B cell (primary cell): Measurements from ENCODE around the gene UTS2R. TPM values are rescaled to one million over a fixed set of nuclear protein-coding genes. Genes with fewer than 3 reads are reported as not detected.

Experiments used
- ATAC-seq: fragments of 200-7000 bp; cut with Tn5 transposase; one replicate; pipeline ENCODE4 v1.10.0; 2021; ENCODE audit warnings: low read depth, mild to moderate bottlenecking, moderate number of reproducible peaks, moderate library complexity
- CTCF ChIA-PET: fragments of 350-600 bp; sonication (Branson Sonifier 250); formaldehyde crosslinking; loops from one replicate; lab custom pipeline; 2021; ENCODE audit warnings: antibody characterized with exemption, inconsistent platforms; lab: Charles Lee
- POLR2A ChIA-PET: fragments of 350-600 bp; sonication (Branson Sonifier 250); formaldehyde crosslinking; loops from one replicate; lab custom pipeline; 2021; ENCODE audit warnings: antibody characterized with exemption; lab: Charles Lee
- DNase-seq: peaks from one replicate; pipeline ENCODE4 v3.0.0; 2013
- H2AFZ ChIP-seq: 2 replicates; pipeline ENCODE4 v1.6.1; 2012; ENCODE audit warnings: mild to moderate bottlenecking, low read depth, low read length; ENCODE audit not compliant: insufficient read depth, poor library complexity, severe bottlenecking
- H3K27ac ChIP-seq, 2 donors: 1 replicate in 1 of 2; 2 replicates in 1 of 2; pipeline ENCODE4 v1.5.1; 2012 to 2013; ENCODE audit warnings: low read length in 2 of 2, mild to moderate bottlenecking in 2 of 2, moderate library complexity in 1 of 2
- H3K27me3 ChIP-seq, 4 experiments: fragments of 200-600 bp in 1 of 4; sonication (generic) in 1 of 4; replicated peaks in 1 of 4; 1 replicate in 2 of 4; 2 replicates in 2 of 4; pipeline versions ENCODE4 v1.6.1 to v1.7.0; 2013 to 2016; ENCODE audit warnings: low read length in 3 of 4, mild to moderate bottlenecking in 2 of 4, mixed read lengths in 1 of 4, moderate library complexity in 1 of 4; ENCODE audit not compliant: insufficient read depth in 4 of 4, control insufficient read depth in 3 of 4; ENCODE audit errors: control extremely low read depth in 1 of 4
- H3K36me3 ChIP-seq, 2 experiments: replicated peaks in 1 of 2; 1 replicate in 1 of 2; 2 replicates in 1 of 2; pipeline versions ENCODE4 v1.6.1 to v1.7.1; 2013; ENCODE audit warnings: low read length in 1 of 2; ENCODE audit not compliant: insufficient read depth in 2 of 2, control insufficient read depth in 1 of 2; ENCODE audit errors: control extremely low read depth in 1 of 2, extremely low read depth in 1 of 2
- H3K4me1 ChIP-seq, 2 donors: fragments of 200-600 bp in 1 of 2; sonication (generic) in 1 of 2; 1 replicate in 1 of 2; 2 replicates in 1 of 2; pipeline versions ENCODE4 v1.5.1 to v1.6.1; 2013 to 2017; ENCODE audit warnings: low read length in 2 of 2; ENCODE audit not compliant: control insufficient read depth in 2 of 2, insufficient read depth in 2 of 2
- H3K4me2 ChIP-seq: replicated peaks from 2 replicates; pipeline ENCODE3; 2012; ENCODE audit warnings: mild to moderate bottlenecking, low read depth, low read length; ENCODE audit not compliant: poor library complexity, severe bottlenecking
- H3K4me3 ChIP-seq, 5 experiments: fragments of 200-600 bp in 1 of 5; sonication (generic) in 1 of 5; 1 replicate in 3 of 5; 2 replicates in 2 of 5; pipeline versions ENCODE4 v1.5.1 to v1.7.0; 2011 to 2016; ENCODE audit warnings: low read length in 4 of 5, mild to moderate bottlenecking in 4 of 5, low read depth in 2 of 5, control low read depth in 1 of 5, moderate library complexity in 1 of 5; ENCODE audit not compliant: insufficient read depth in 1 of 5; ENCODE audit errors: control extremely low read depth in 1 of 5, extremely low read depth in 1 of 5
- H3K79me2 ChIP-seq: fragments of 200-600 bp; sonication (generic); one replicate; pipeline ENCODE4 v1.6.0; 2016; ENCODE audit warnings: low read length; ENCODE audit not compliant: control insufficient read depth, insufficient read depth
- H3K9ac ChIP-seq: fragments of 200-600 bp; sonication (generic); 2 replicates; pipeline ENCODE4 v1.6.1; 2017; ENCODE audit warnings: mild to moderate bottlenecking, low read length, moderate library complexity
- H3K9me3 ChIP-seq, 3 donors: one replicate each; pipeline versions ENCODE4 v1.6.1 to v1.7.1; 2013; ENCODE audit warnings: low read length in 2 of 3; ENCODE audit not compliant: control insufficient read depth in 2 of 3, insufficient read depth in 1 of 3; ENCODE audit errors: control extremely low read depth in 1 of 3
- H4K20me1 ChIP-seq: 2 replicates; pipeline ENCODE4 v1.6.0; 2012; ENCODE audit warnings: mild to moderate bottlenecking, low read length; ENCODE audit not compliant: insufficient read depth, control insufficient read depth, poor library complexity, severe bottlenecking
- H3K27ac Mint-ChIP-seq: one replicate; pipeline ENCODE4 v1.8.0; 2021; ENCODE audit warnings: mixed read lengths
- H3K27me3 Mint-ChIP-seq: one replicate; pipeline ENCODE4 v1.8.0; 2021; ENCODE audit warnings: mixed read lengths
- H3K4me1 Mint-ChIP-seq: one replicate; pipeline ENCODE4 v1.8.0; 2021; ENCODE audit warnings: mixed read lengths
- H3K4me3 Mint-ChIP-seq: one replicate; pipeline ENCODE4 v1.8.0; 2021; ENCODE audit warnings: mixed read lengths
- H3K9me3 Mint-ChIP-seq: one replicate; pipeline ENCODE4 v1.8.0; 2022; ENCODE audit warnings: mixed read lengths; ENCODE audit not compliant: insufficient read depth
- EZH2 ChIP-seq: IDR thresholded peaks from 2 replicates; pipeline ENCODE4 v1.6.1; 2012; ENCODE audit warnings: borderline replicate concordance, low read depth, mild to moderate bottlenecking, moderate library complexity, low read length; ENCODE audit not compliant: insufficient read depth, poor library complexity, severe bottlenecking
- WGBS: methylation state at CpG from one replicate; pipeline ENCODE4 v1.1.5; 2013; ENCODE audit warnings: missing lambda C conversion rate; ENCODE audit not compliant: insufficient coverage; 5-methylcytosine and 5-hydroxymethylcytosine counted together
- intact Hi-C: fragments of 100-400 bp; cut with micrococcal nuclease; formaldehyde crosslinking; loops from one replicate; pipeline ENCODE4 v1.10.0; 2022
- polyA plus RNA-seq: library from polyadenylated mRNA; depleted of rRNA; stranded (reverse); fragments of >200 nt; gene quantifications from 2 replicates; pipeline ENCODE4 v1.2.3, GENCODE V29; 2012
- total RNA-seq, 2 donors: library from RNA; stranded (reverse); fragments of 120-200 nt in 1 of 2; gene quantifications; 1 replicate in 1 of 2; 2 replicates in 1 of 2; pipeline versions ENCODE4 v1.2.3 to v1.2.4, GENCODE V29; 2013 to 2022
- TF ChIP-seq, protein P1 (sequence below): fragments of 200-600 bp; IDR thresholded peaks from one replicate; pipeline ENCODE4 v1.8.0; 2022; ENCODE audit warnings: antibody characterized with exemption, mild to moderate bottlenecking

The UTS2R gene
- total and polyA plus RNA-seq, 2 donors (not counting 1 experiment from before 2014, with no cell fraction given), result 0.86 TPM; not detected in 1

- Histone ChIP-seq H3K27me3 (peaks cover 0 to 70% (median 24%) of the 10 kb centered on the region in 4 experiments), H3K9ac (no peak overlapping the region), H3K4me1 (peaks cover 14 to 22% of the 10 kb centered on the region in 2 donors), H2AFZ (no peak overlapping the region), H3K27ac (no peak overlapping the region), H4K20me1 (no peaks in the 10 kb centered on the region), H3K79me2 (no peaks in the 10 kb centered on the region), H3K4me3 (no peak overlapping the region), H3K9me3 (peaks cover 0 to 15% (median 0%) of the 10 kb centered on the region in 3 donors), H3K36me3 (no peaks in the 10 kb centered on the region), H3K4me2 (no peak overlapping the region)
- peaks cover 12% of the 10 kb centered on the region for H3K27me3 Mint-ChIP-seq
- H3K9me3 Mint-ChIP-seq, result no peaks in the 10 kb centered on the region
- 85% methylated on average over 14 of the region's 15 CpGs for WGBS
- peaks cover 10% of the 10 kb centered on the region for H3K4me1 Mint-ChIP-seq
- intact Hi-C loops, result no loop called here
- no peak overlapping the region for H3K4me3 Mint-ChIP-seq
- POLR2A ChIA-PET, result no interaction called here
- DNase-seq (no peak), ATAC-seq (no peak)
- H3K27ac Mint-ChIP-seq, result no peak overlapping the region
- no peak for TF ChIP-seq EZH2
- TF ChIP-seq, protein P1, sequence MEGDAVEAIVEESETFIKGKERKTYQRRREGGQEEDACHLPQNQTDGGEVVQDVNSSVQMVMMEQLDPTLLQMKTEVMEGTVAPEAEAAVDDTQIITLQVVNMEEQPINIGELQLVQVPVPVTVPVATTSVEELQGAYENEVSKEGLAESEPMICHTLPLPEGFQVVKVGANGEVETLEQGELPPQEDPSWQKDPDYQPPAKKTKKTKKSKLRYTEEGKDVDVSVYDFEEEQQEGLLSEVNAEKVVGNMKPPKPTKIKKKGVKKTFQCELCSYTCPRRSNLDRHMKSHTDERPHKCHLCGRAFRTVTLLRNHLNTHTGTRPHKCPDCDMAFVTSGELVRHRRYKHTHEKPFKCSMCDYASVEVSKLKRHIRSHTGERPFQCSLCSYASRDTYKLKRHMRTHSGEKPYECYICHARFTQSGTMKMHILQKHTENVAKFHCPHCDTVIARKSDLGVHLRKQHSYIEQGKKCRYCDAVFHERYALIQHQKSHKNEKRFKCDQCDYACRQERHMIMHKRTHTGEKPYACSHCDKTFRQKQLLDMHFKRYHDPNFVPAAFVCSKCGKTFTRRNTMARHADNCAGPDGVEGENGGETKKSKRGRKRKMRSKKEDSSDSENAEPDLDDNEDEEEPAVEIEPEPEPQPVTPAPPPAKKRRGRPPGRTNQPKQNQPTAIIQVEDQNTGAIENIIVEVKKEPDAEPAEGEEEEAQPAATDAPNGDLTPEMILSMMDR, result no peak
- CTCF ChIA-PET, result no interaction called here
Observed at GRCh38 chr17:82328994-82329507, 42.5 kb upstream of the UTS2R start.

DNA sequence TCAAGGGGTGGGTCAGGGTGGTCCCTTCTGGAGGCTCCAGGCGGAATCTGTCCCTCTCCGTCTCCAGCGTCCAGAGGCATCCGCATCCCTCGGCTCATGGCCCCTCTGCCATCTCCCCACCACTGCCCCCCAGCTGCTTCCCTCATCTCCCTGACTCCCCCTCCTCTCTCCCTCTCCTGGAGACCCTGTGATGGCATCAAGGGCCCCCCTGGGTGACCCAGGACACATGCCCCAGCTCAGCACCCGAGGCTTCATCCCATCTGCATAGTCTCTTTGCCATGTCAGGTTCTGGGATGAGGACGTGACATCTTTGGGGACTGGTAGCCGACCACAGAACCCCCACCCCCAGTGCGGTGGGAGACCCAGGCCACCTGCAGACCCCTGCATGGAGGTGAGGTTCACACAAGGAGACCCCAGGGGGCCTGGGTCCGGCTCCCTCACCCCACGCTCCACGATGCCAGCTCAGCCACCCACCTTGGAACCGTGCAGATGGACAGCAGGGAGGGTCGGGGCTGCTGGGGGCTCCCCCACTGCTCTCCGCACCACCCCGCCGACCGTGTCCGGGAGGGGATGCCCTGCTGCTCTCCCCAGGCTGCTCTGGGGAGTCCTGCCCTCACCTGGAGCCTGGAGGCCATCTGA is 41.8 kb upstream of the UTS2R start:
- intact Hi-C loops, result no loop called here
- ChIA-PET POLR2A (no interaction called here), CTCF (no interaction called here)
- Histone ChIP-seq H3K79me2 (no peaks in the 10 kb centered on the region), H3K4me3 (no peak overlapping the region), H3K36me3 (no peaks in the 10 kb centered on the region), H3K4me1 (peaks cover 21 to 29% of the 10 kb centered on the region in 2 donors), H3K4me2 (no peak overlapping the region), H3K27me3 (peaks cover 0 to 75% (median 24%) of the 10 kb centered on the region in 4 experiments), H3K27ac (no peak overlapping the region), H2AFZ (no peak overlapping the region), H4K20me1 (no peaks in the 10 kb centered on the region), H3K9me3 (peaks cover 0 to 19% (median 0%) of the 10 kb centered on the region in 3 donors), H3K9ac (no peak overlapping the region)
- H3K27ac Mint-ChIP-seq, result no peak overlapping the region
- no peak for DNase-seq
- peaks cover 16% of the 10 kb centered on the region for H3K4me1 Mint-ChIP-seq
- ATAC-seq, result no peak
- H3K4me3 Mint-ChIP-seq, result no peak overlapping the region
- peaks cover 12% of the 10 kb centered on the region for H3K27me3 Mint-ChIP-seq
- WGBS, result 90% methylated on average over 16 of the region's 19 CpGs
- no peaks in the 10 kb centered on the region for H3K9me3 Mint-ChIP-seq
- TF ChIP-seq, protein P1, result no peak
